Osteocyte (in vitro differentiated cells): ENCODE results near the gene TGFBR3L. TPM values are rescaled to one million over a fixed set of nuclear protein-coding genes. Genes with fewer than 3 reads are reported as not detected.

ENCODE experiments used
- DNase-seq: peaks from one replicate; pipeline ENCODE4 v3.0.0; 2021; ENCODE audit warnings: mixed read lengths; ENCODE audit not compliant: unreplicated experiment; ENCODE audit errors: extremely low spot score
- H3K27ac Mint-ChIP-seq: one replicate; pipeline ENCODE4 v1.8.0; 2021; ENCODE audit warnings: mild to moderate bottlenecking, mixed read lengths; ENCODE audit not compliant: unreplicated experiment
- H3K27me3 Mint-ChIP-seq: one replicate; pipeline ENCODE4 v1.8.0; 2021; ENCODE audit warnings: mixed read lengths; ENCODE audit not compliant: unreplicated experiment
- H3K36me3 Mint-ChIP-seq: one replicate; pipeline ENCODE4 v1.8.0; 2021; ENCODE audit warnings: mixed read lengths; ENCODE audit not compliant: unreplicated experiment
- H3K4me1 Mint-ChIP-seq: one replicate; pipeline ENCODE4 v1.8.0; 2021; ENCODE audit warnings: mixed read lengths; ENCODE audit not compliant: unreplicated experiment
- H3K4me3 Mint-ChIP-seq: one replicate; pipeline ENCODE4 v1.8.0; 2021; ENCODE audit warnings: mild to moderate bottlenecking, moderate library complexity, mixed read lengths; ENCODE audit not compliant: unreplicated experiment
- H3K9me3 Mint-ChIP-seq: one replicate; pipeline ENCODE4 v1.8.0; 2021; ENCODE audit warnings: mixed read lengths; ENCODE audit not compliant: unreplicated experiment
- total RNA-seq: library from RNA; stranded (reverse); gene quantifications from 2 replicates; pipeline ENCODE4 v1.2.1, GENCODE V29; 2021
- TF ChIP-seq, protein P1 (sequence below): fragments of 200-600 bp; sonication (generic); IDR thresholded peaks from 2 replicates; pipeline ENCODE4 v1.5.0; 2021; ENCODE audit warnings: antibody characterized with exemption, mild to moderate bottlenecking, moderate library complexity

TGFBR3L gene
- total RNA-seq, 1 donor from 2014 or later, result 2.3 TPM

DNA sequence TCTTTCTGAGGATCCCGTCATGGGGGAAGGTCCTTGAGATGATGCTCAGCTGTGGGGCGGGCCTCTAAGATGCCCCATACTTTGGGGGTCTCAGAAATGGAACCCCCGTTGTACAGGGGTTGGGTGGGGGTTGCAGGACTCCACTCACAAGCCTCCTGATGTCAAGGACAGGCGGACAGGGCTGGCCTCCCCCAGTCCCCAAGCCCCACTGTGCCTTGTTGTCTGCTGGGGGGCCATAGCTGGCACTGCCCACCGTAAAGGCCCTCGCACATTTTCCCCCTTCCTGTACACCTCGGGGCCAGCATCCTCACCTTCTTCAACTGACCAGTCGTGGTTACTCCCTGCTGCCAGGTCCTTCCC, 8.2 kb downstream of the TGFBR3L start:
- no peaks in the 10 kb centered on the region for H3K36me3 Mint-ChIP-seq
- H3K27ac Mint-ChIP-seq, result no peak overlapping the region
- H3K9me3 Mint-ChIP-seq, result no peaks in the 10 kb centered on the region
- peaks cover 33% of the 10 kb centered on the region for H3K4me1 Mint-ChIP-seq
- DNase-seq, result no peak
- H3K4me3 Mint-ChIP-seq, result no peak overlapping the region
- TF ChIP-seq, protein P1, sequence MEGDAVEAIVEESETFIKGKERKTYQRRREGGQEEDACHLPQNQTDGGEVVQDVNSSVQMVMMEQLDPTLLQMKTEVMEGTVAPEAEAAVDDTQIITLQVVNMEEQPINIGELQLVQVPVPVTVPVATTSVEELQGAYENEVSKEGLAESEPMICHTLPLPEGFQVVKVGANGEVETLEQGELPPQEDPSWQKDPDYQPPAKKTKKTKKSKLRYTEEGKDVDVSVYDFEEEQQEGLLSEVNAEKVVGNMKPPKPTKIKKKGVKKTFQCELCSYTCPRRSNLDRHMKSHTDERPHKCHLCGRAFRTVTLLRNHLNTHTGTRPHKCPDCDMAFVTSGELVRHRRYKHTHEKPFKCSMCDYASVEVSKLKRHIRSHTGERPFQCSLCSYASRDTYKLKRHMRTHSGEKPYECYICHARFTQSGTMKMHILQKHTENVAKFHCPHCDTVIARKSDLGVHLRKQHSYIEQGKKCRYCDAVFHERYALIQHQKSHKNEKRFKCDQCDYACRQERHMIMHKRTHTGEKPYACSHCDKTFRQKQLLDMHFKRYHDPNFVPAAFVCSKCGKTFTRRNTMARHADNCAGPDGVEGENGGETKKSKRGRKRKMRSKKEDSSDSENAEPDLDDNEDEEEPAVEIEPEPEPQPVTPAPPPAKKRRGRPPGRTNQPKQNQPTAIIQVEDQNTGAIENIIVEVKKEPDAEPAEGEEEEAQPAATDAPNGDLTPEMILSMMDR, result no peak
- no peaks in the 10 kb centered on the region for H3K27me3 Mint-ChIP-seq

DNA sequence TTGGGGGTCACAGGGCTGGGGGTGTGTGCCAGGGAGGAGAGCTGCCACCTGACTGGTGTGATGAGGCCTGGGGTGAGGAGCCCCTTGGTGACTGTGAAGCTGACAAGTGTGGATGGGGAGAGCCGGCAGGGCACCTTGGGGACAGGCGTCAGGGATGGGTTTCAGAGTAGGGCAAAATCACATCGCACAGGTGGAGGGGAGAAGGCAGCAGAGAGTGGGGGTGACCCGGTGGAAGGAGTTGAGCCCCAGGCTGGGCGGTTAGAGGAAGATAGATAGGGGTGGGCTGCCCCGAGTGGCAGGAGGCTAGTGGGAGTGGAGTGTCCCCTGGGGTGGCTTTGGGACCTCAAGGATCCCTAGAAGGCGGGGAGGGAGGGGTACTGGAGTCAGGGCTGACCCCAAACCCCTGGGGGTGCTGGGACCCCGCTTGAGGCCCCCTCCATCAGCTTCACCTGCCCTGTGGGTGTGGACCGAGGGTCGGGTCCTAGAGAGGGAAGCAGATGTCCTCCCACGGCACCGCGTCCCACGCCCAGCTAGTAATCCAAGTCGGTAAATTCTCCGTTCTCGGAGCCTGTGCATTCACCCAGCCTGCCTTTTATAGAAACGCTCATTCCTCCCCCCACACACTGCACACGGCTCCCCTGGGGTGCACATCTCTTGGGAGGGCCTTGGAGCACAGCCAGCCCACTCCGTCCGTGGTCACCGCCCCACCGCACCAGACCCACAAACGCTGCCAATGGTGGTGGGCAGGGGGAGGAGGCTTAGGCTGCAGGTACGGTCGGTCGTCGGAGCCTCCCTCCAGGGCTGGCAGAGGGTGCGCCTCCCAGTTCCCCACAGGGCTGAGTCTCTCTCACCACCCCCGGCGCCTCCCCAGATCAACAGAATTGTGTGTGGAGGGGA, 8.9 kb downstream of the TGFBR3L start:
- Mint-ChIP-seq H3K27me3 (no peaks in the 10 kb centered on the region), H3K4me1 (peaks cover 39% of the 10 kb centered on the region), H3K4me3 (no peak overlapping the region), H3K9me3 (no peaks in the 10 kb centered on the region), H3K27ac (peak overlapping the region; percentile 23), H3K36me3 (peaks cover 4% of the 10 kb centered on the region)
- TF ChIP-seq, protein P1, result no peak
- no peak for DNase-seq

DNA sequence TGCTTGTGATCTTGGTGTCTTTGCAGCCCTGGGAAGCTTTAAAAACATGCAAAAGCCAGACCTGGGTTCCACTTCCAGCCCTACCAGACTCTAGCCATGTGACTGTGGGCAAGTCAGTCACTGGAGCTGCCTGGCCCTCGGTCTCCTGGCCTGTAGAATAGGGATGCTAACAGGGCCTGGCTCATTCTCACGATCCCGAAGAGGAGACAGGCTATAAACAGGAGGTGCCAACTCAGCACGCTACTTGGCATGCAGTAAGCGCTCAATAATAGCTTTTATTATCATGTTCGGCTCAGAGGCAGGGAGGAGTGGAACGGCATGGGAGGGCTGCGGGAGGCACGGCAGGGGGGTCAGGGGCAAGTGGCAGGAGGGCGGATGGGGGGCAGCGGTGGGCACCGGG, 9.6 kb downstream of the TGFBR3L start:
- TF ChIP-seq, protein P1, result no peak
- H3K36me3 Mint-ChIP-seq, result peaks cover 5% of the 10 kb centered on the region
- H3K4me3 Mint-ChIP-seq, result no peak overlapping the region
- peak overlapping the region; percentile 70 for H3K27ac Mint-ChIP-seq
- no peaks in the 10 kb centered on the region for H3K9me3 Mint-ChIP-seq
- H3K4me1 Mint-ChIP-seq, result peaks cover 46% of the 10 kb centered on the region
- no peak for DNase-seq
- no peaks in the 10 kb centered on the region for H3K27me3 Mint-ChIP-seq

DNA sequence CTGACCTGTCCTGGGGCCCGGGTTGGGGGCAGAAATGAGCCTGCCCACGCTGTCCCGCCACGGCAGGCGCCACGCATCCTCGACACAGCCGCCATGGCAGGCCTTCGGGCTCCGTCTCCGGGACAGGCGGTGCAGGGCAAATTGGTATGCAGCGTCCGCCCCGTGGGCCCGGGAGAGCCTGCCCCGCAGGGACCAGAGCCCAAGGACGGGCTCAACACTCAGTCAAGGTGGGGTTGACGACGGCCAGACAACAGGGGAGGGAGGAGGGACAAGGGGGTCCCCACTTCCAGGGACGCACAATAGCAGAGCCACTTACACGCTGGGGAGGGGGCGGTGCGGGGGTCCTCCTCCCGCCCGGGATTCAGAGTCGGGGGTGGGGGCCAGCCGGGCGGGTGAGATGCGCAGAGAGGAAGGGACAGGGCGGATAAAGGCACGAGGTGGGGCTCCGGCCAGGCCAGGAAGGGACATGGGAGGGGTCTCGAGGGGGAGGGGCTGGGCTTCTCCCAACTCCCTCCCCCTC, 10.1 kb downstream of the TGFBR3L start:
- TF ChIP-seq, protein P1, result no peak
- peaks cover 5% of the 10 kb centered on the region for H3K36me3 Mint-ChIP-seq
- peaks cover 48% of the 10 kb centered on the region for H3K4me1 Mint-ChIP-seq
- H3K9me3 Mint-ChIP-seq, result no peaks in the 10 kb centered on the region
- no peak for DNase-seq
- H3K27me3 Mint-ChIP-seq, result no peaks in the 10 kb centered on the region
- peak overlapping the region; percentile 42 for H3K4me3 Mint-ChIP-seq
- no peak overlapping the region for H3K27ac Mint-ChIP-seq

DNA sequence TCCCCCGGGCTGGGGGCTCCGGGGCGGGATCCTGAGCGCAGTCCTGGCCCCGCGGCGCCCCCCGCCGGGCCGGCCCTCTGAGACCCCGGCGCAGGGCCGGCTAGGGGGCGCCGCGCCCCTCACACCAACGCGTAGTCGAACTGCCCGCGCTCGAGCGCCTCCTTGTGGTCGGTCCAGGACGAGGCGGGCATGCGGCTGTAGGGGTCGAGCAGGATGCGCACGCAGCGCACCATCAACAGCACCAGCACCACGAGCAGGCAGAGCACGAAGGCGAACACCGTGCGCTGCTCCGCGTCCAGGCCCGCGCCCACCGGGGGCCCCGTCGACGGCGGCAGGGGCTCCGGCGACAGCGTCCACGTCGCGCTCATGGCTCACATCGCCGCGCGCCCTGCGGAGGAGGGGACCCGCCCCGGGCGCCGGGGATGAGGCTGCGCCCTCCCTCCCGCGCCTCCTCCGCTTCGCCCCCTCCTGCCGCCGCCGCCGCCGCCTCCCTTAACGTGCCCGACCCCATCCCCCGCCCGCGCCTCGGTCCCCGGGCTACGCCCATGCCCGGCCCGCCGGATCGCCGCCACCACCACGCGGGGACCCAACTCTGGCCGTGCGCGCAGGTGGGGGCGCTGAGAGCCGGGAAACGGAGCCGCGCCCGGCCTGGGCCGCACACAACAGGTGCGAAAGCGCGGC, 10.7 kb downstream of the TGFBR3L start:
- DNase-seq, result peak; percentile 95
- Mint-ChIP-seq H3K9me3 (no peaks in the 10 kb centered on the region), H3K36me3 (peaks cover 5% of the 10 kb centered on the region), H3K27ac (peak overlapping the region; percentile 62), H3K27me3 (no peaks in the 10 kb centered on the region), H3K4me3 (peak overlapping the region; percentile 79), H3K4me1 (peaks cover 48% of the 10 kb centered on the region)
- TF ChIP-seq, protein P1, result peak; percentile 98
